Upper lobe of left lung (tissue), 4 donors: ENCODE results near the gene BEGAIN.

ENCODE experiments used
- CTCF ChIP-seq, 6 experiments: fragments of 450-650 bp in 4 of 6; fragments of 200-600 bp in 2 of 6; sonication (generic) in 2 of 6; IDR thresholded peaks; one replicate each; pipeline ENCODE4 v1.5.1; 2016 to 2019; ENCODE audit warnings: antibody characterized with exemption in 6 of 6
- POLR2A ChIP-seq, 4 donors: fragments of 450-650 bp; IDR thresholded peaks; one replicate each; pipeline ENCODE4 v1.5.1; 2016 to 2017; ENCODE audit warnings: antibody characterized with exemption in 4 of 4, mild to moderate bottlenecking in 2 of 4
- POLR2AphosphoS5 ChIP-seq, 2 donors: sonication (generic); formaldehyde crosslinking; IDR thresholded peaks; one replicate each; pipeline ENCODE4 v1.5.1; 2017; ENCODE audit warnings: antibody characterized with exemption in 2 of 2

GRCh38 chr14:100536121-100536510, 51.1 kb downstream of the BEGAIN start:
- TF ChIP-seq POLR2AphosphoS5 (IDR thresholded peaks at IDR 0.05) (no peak), CTCF (IDR thresholded peaks at IDR 0.05) (no peak), POLR2A (IDR thresholded peaks at IDR 0.05) (no peak)
